HG03558 (cell line): ENCODE measurements around the gene KBTBD4.

ENCODE experiments used
- ATAC-seq: cut with Tn5 transposase; IDR thresholded peaks from one replicate; pipeline ENCODE4 v1.9.1; 2021; ENCODE audit warnings: moderate number of reproducible peaks; ENCODE audit not compliant: unreplicated experiment; ENCODE audit errors: extremely low read depth

KBTBD4 gene

DNA sequence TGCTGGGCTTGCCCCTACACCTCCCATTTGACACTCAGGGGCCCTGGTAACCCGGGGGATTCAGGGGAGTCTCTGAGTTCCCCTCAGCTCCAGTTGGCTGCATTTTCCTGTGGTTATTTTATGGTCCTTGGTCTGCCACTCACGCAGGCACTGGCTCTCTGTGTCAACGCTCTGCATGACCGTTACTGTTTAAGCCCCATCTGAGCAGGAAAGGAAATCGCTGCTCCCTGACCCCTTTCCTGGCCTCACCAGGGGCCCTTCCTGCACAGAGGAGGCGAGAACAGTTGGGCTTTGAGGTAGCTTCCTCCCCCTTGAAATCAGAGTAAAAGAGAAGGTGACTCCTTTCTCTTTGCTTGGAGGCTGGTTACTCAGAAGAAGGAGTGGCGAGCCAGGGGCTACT lies 13.0 kb upstream of the KBTBD4 start:
- no peak for ATAC-seq

DNA sequence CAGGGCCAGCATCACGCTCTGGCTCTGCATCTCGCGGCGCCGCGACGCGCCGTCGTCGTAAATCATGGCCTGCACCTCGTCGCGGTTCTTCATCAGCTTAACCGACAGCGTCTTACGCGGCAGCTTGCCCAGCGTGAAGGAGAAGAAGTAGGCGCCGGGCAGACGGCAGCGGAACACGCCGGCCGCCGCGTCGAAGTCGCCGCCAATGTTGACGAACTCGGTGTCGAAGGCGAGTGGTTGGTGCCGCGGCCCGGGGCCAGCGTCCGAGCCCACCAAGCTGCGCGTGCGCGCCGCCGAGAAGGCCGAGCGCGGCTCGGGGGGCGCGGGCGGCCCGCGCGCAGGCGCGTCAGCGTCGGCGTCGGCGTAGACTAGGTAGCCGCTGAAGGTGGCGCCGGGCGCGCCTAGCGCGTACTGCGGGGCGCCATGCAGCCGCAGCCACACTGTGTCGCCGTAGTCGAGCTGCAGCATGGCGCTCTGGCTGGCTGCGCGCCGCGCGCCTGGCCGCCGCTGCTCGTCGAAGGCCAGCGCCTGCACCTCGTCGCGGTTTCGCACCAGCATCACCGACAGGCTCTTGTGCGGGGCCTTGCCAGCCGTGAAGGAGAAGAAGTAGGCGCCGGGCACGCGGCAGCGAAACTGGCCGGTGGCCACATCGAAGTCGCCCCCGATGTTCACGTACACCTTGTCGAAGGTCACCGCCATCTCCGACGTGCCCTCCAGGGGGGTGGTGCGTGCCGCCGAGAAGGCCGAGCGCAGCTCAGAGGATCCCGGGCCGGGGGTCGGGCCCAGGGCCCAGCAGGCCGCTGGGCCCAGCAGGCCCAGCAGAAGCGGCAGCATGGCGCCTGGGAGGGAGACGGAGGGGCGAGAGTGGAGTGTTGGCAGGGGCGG lies 11.4 kb upstream of the KBTBD4 start:
- ATAC-seq, result no peak

DNA sequence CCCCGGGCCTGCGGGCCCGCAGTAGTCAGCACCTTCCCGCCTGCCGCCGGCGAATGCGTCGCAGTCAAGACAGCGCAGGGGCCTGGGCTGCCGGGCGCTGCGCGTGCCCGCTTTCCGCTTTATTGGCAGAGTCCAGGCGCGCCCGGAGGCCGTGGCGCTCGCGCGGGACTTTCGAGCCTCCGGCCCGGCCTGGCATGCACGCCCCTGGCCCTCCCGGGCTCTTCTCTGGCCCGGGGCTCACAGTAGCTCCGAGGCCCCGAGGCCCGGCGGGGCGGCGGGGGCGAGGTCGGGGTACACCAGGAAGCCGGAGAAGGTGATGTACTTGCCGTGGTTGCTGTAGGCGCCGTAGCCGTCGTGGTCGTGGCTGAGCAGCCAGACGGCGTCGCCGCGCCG lies 10.8 kb upstream of the KBTBD4 start:
- no peak for ATAC-seq

DNA sequence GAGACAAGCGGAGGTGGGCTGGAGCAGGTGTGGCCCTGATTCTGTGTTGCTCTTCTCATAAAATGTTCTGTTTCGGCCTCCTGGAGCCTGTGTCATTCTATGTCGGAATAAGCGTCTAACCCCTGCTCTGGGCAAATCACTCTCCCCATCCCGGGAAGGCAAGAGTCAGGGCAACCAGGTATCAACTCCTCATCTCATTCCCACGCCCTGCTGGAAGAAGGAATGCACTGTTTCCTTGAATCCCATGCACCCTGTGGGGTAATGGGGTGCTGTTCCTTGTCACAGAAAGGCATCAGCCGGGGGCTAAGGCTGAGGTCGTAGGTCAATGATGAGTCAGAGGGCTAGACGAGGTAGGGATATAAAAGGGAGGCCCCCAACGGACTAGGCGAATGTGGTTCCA lies 10.3 kb upstream of the KBTBD4 start:
- no peak for ATAC-seq

DNA sequence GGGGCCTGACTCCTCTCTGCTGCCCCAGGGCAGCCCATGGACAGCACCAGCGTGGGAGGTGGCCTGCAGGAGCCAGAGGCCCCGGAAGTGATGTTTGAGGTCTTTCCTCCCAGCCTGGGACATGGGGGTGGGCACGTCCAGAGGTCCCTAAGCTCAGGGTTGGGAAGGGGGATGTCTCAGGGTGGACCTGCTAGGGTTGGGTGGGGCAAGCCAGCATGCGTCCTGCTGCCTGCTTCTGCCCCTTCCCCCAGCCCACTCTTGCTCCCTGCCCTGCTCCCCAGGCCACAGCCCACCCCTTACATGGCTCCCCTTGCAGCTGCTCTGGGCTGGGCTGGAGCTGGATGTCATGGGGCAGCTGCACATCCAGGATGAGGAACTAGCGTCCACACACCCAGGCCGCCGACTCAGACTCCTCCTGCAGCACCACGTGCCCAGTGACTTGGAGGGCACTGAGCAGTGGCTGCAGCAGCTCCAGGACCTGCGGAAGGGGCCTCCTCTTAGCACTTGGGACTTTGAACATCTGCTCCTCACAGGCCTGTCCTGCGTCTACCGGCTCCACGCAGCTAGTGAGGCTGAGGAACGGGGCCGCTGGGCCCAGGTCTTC lies 9.1 kb upstream of the KBTBD4 start:
- no peak for ATAC-seq

DNA sequence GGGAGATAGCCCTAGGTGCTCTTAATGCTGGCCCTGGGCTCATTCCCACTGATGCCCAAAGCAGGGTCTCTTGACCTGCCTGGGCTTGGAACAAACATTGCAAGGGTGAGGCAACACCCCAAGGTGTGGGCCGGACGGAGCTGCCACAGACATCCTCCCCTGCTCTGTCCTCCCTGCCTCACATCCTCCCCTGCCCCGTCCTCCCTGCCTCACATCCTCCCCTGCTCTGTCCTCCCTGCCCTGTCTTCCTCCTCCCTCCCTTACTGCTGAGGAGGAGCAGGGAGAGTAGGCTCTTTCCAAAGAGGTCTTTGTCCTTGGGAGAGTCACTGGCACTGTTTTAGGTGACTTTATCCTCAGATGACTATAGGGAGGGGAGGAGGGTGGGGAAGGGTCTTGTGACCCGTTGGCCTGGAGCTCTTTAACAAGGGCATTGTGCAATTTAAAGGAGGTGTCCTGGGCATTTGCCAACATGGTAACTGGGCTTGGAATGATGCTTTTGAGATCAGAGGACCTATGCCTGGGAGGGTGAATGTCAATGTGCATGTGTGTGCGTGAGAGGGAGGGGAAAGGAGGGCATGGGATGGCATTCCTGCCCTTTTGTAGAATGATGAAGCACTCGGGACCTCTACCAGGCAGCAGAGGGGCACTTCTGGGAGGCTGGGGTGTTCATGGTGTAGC lies 8.4 kb upstream of the KBTBD4 start:
- ATAC-seq, result no peak

DNA sequence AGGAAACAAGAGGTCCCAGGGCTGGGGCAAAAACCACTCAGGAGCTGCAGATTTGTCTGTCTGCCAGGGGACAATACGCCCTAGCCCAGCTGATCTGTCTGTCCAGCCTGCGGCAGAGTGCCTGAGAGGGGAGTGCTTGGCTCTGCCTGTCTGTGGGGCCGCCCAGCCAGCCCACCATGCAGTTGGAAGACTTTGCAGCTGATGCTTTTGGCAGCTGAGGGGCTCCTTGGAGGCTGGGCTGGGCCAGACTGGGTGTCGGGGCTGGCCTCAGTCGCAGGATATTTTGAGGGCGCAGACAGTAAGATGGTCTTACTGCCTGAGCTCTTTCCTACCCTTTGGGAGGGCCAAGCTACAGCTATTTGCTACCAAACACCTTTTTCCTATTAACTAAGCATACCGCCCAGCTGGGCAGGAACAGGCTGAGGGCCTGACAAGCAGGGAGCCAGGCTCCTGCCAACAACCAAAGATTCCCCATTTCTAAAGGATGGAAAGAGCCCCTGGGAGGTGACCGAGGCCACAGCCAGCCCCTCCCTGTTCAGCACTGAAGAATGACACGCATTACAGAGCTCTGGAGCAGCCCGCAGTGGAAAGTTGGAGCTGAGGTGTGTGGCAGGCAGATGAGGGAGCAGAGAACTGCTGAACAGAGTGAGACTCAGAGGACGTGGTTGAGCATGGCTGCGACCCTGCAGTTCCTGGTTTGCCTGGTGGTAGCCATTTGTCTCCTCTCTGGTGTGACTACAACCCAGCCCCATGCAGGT lies 7.5 kb upstream of the KBTBD4 start, which contains the start of gene FAM180B:
Gene FAM180B, plus strand, starts transcription at position 581 of the 758 bp plus-strand sequence. Its CDS starts 91 bp downstream, at position 672.
- ATAC-seq, result no peak

DNA sequence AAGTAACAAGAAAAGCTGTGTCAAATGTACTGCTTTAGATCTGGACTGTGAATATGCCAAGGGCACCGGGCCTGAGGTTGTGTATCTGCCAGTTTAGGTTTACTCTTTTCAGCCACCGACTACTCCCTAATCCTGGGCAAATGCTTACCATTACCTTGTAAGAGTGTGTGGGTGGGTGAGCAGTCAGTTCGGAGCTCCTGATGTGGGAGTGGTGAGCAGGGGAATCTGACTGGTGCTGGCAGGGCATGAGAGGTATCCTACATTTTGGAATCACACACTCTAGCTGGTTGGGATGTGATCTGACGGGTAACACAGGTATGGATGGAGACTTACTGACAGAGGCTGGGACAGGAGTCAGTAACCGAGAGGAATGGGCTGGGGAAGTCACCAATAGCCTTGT lies 5.1 kb upstream of the KBTBD4 start:
- ATAC-seq, result no peak

DNA sequence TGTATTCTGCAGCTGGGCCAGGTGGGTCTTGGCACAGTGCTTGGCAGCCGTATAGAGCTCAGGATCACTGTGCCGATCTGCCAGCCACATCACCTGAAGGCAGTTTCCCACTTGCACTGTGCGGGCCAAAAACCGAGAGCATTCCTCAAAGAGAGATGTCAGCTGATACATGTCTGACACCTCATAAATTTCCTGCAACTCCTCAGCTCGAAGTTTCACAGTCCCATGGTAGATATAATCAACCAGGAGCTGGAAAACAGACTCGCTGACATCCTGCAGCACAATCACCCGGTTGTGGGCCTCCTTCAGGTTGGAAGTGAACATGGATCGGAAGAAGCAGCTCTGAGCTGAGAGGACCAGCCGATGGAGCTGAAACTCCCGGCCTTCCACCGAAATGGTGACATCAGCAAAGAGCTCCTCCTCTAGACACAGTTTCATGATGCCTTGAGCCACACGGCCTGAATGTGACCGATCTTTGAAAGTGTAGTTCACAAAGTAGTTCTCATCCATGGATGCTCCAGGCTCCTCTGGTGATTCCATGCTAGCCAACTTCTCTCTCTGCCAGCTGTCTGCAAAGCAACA lies 1.2 kb downstream of the KBTBD4 start:
- no peak for ATAC-seq

DNA sequence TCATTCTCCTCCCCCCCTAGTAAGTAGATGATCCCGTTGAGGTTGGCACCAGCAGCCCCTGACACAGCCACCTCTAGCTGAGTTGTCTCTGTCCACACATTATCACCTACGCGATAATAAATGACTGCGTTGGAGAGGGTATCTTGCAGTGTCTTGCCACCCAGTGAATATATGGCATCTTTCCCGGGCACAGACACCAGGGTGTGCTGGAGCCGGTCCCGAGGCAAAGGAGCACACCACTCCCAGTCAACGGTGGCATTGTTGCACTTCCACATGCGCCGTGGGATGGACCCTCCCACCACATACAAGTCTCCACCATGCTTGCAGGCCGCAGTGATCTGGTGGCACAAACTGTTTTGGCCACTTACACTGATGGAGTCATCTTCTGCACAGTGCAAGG lies 5.4 kb downstream of the KBTBD4 start:
- ATAC-seq, result no peak

DNA sequence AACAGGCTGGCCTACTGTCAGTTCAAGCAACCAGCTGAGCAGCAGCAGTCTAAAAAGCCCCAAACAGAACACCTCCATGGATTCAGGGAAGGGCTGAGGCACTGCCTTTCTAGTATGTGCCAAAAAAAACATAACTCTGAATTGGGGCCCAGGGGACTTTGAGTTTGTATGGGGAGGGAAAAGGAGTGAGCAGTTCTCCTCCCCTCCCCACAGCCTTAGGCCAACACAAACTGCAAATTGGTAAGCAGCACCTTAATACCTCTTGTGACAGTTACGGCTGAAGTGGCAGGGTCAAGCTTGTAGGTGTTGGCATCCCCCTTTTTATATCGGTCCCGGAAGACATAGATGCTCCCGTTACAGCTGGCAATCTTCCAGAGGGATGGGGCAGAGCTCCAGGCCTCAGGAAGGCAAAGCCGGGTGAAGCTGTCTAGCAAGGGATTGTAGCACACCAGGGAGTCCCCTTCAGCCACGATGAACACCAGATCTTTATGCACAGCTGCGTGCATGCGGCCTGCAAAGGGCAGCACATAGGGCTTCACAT lies 6.0 kb downstream of the KBTBD4 start:
- ATAC-seq, result no peak

DNA sequence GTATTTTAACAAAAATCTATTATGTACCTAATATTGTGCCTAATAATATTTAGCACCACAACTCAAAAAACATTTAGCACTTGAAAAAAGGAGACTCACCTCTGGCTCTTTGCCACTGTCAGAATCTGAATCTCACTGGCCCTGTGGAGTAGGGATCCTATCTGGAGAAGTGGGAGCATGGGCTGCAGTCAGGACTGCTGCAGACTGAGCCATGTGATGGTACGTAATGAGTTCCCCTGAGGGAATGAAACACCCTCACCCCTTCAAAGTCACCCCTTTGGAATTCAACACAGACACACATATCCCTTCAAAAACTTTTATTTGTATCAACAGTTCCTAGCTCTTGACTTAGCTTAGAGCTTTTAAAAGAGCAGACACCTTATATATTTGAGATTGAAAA lies 6.9 kb downstream of the KBTBD4 start:
- no peak for ATAC-seq

DNA sequence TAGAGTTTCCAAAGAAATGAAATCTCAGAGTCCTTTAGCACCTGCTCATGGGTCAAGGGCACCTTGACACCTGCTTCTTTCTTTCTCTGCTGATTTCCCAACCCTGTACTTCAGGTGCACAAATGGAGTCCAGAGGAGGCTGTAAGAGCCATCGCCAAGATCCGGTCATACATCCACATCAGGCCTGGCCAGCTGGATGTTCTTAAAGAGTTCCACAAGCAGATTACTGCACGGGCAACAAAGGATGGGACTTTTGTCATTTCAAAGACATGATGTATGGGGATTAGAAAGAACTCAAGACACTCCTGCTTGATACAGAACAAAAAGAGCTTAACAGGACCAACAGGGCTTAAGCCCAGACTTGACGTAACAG lies 7.4 kb downstream of the KBTBD4 start:
- ATAC-seq, result no peak

DNA sequence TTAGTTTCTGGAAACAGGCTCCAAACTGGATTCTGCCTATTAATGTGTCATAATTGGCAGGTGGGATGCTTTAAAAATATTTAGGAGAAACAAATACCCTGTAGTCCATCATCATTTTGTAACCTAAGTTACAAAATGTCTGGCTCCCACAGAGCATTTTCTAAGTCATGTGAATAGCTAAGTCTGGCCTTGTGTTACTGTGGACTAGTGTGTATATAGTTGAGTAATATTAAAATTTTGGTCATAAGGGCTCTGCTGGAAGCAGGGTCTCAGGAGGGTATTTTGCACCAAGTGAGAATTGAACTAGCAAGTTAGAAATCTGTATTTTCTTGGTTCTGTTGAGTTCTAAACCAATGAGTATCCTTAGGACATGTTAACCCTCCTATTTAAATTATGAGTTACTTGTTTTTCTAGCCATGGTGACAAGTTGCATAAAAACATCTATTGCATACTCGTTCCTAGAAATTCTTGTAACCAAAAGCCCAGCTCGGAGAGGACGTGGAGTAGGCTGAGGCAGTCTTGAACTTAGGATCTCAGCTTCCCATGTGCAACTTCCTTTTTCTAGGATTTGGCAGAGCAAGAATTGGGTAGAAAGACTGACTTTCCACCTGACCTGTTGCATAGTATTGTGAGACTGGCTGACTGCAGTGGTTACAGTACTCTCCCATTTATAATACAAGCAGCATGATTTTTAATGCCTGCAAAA lies 8.0 kb downstream of the KBTBD4 start:
- no peak for ATAC-seq

DNA sequence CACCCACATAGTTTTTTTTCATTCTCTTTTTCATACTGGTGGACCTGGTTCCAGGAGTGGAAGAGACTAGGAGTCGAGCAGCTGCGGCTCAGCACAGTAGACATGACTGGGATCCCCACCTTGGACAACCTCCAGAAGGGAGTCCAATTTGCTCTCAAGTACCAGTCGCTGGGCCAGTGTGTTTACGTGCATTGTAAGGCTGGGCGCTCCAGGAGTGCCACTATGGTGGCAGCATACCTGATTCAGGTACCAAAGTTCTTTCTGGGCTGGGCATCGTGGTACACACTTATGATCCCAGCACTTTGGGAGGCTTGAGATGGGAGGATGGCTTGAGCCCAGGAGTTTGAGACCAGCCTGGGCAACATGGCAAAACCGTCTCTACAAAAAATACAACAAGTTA lies 9.1 kb downstream of the KBTBD4 start:
- ATAC-seq, result no peak

DNA sequence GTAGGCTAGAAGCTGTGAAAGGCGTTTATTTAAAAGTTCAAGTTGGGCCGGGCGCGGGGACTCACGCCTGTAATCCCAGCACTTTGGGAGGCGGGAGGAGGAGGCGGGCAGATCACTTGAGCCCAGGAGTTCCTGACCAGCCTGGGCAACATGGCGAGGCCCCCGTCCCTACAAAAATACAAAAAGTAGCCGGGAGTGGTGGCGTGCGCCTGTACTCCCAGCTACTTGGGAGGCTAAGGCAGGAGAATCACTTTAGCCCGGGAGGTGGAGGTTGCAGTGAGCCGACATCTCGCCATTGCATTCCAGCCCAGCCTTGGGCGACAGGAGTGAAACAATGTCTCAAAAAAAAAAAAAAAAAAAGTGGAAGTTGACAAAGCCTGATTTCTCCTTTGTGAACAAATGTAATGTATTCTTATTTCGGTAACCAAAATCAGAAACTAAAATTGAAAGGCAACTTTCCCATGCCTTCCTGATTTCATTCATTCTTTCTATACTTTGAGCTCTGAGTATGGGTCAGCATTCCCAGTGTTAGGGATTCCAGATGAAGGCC lies 12.5 kb downstream of the KBTBD4 start:
- no peak for ATAC-seq

DNA sequence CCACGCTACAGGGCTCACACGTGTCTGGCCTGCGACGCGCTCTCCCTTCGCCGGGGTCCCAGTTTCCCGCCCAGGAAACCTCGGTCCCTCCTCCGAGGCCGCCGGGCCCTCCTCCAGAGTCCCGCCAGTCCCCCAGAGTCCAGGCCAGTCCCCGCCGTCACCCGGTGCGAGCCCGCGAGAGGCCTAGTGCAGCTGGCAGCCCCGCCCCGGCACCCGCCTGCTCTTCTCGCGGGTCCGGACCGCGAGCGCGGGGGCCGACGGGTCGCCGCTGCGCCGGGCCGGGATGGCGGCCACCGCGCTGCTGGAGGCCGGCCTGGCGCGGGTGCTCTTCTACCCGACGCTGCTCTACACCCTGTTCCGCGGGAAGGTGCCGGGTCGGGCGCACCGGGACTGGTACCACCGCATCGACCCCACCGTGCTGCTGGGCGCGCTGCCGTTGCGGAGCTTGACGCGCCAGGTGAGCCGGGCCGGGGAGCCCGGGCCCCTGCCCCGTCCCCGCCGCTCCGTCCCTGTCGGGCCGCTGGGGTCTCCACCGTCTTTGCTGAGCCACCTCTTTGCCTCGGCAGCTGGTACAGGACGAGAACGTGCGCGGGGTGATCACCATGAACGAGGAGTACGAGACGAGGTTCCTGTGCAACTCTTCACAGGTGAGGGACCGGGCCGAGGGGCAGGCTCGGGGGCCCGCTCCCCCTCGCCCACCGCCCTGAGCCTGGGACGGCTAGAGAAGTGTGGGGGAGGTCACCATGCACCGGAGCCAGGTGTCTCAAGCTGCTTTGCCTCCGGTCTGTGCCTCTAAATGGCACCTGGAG lies 13.2 kb downstream of the KBTBD4 start, which contains the start of gene PTPMT1:
Gene PTPMT1, plus strand, starts transcription at position 260 of the 809 bp plus-strand sequence. Its CDS starts 24 bp downstream, at position 284.
- peak; percentile 62 for ATAC-seq

DNA sequence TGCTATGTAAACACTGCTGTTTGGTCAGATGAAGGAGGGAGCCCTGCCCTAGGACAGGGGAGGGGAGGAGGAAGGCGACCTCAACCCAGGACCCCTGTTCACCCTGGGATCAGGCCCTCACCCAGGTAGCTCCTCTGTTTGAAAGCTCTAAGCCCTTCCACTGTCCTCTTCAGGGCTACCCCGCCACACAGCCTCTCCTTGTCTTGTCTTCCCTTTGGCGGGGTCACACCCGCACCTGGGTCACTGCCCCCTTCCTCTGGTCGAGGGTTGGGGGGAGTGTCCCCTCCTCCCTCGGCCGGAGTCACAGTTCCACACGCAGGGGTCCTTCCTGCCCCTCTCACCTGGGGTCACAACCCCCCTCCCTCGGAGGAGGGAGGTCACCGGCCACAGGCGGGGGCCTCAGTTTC lies 13.8 kb downstream of the KBTBD4 start:
- no peak for ATAC-seq
